GM19463 (cell line): ENCODE results near the gene KLHL36.

Source experiments
- ATAC-seq: cut with Tn5 transposase; IDR thresholded peaks from one replicate; pipeline ENCODE4 v1.9.1; 2021; ENCODE audit warnings: mild to moderate bottlenecking, moderate library complexity; ENCODE audit not compliant: unreplicated experiment

The KLHL36 gene

GRCh38 chr16:84641643-84642358 is 6.5 kb upstream of the KLHL36 start:
- no peak for ATAC-seq

- ATAC-seq, result no peak
Observed at GRCh38 chr16:84643180-84643583, 5.1 kb upstream of the KLHL36 start.

- no peak for ATAC-seq
Observed at GRCh38 chr16:84643674-84644073, 4.6 kb upstream of the KLHL36 start.

- ATAC-seq, result peak; percentile 62
Observed at GRCh38 chr16:84648595-84649510, 542 bp downstream of the KLHL36 start.

- no peak for ATAC-seq
Observed at GRCh38 chr16:84649511-84649861, 1.2 kb downstream of the KLHL36 start.

- no peak for ATAC-seq
Observed at GRCh38 chr16:84650062-84650991, 2.0 kb downstream of the KLHL36 start.

- ATAC-seq, result no peak
Observed at GRCh38 chr16:84652566-84652965, 4.3 kb downstream of the KLHL36 start.

- no peak for ATAC-seq
Observed at GRCh38 chr16:84654238-84654637, 5.9 kb downstream of the KLHL36 start.

- no peak for ATAC-seq
Observed at GRCh38 chr16:84654998-84655397, 6.7 kb downstream of the KLHL36 start.

GRCh38 chr16:84656649-84657048 is 8.3 kb downstream of the KLHL36 start:
- ATAC-seq, result no peak

GRCh38 chr16:84657229-84657837 is 9.0 kb downstream of the KLHL36 start:
- ATAC-seq, result no peak

GRCh38 chr16:84658690-84659089 is 10.4 kb downstream of the KLHL36 start:
- ATAC-seq, result no peak

- no peak for ATAC-seq
Observed at GRCh38 chr16:84659656-84660300, 11.5 kb downstream of the KLHL36 start.

- no peak for ATAC-seq
Observed at GRCh38 chr16:84660973-84661372, 12.7 kb downstream of the KLHL36 start.

GRCh38 chr16:84661418-84662060 is 13.2 kb downstream of the KLHL36 start:
- ATAC-seq, result no peak

GRCh38 chr16:84662471-84662870 is 14.2 kb downstream of the KLHL36 start:
- ATAC-seq, result no peak

GRCh38 chr16:84663433-84664101 is 15.3 kb downstream of the KLHL36 start:
- ATAC-seq, result peak; percentile 96

- ATAC-seq, result no peak
Observed at GRCh38 chr16:84665359-84665758, 17.0 kb downstream of the KLHL36 start.

- no peak for ATAC-seq
Observed at GRCh38 chr16:84665843-84666242, 17.5 kb downstream of the KLHL36 start.
